GM18873 (cell line): ENCODE results near the gene SH3PXD2B.

ENCODE experiments used
- ATAC-seq: cut with Tn5 transposase; IDR thresholded peaks from one replicate; pipeline ENCODE4 v1.9.1; 2021; ENCODE audit warnings: mild to moderate bottlenecking, moderate library complexity, moderate number of reproducible peaks; ENCODE audit not compliant: unreplicated experiment, low FRiP score

Gene SH3PXD2B

GRCh38 chr5:172454358-172455086 lies at the start of gene SH3PXD2B:
Gene SH3PXD2B, minus strand, starts transcription at chr5:172454525. Its CDS starts 173 bp downstream, at chr5:172454352.
- no peak for ATAC-seq

- no peak for ATAC-seq
Measured at GRCh38 chr5:172502969-172503368, 48.6 kb upstream of the SH3PXD2B start.

- no peak for ATAC-seq
Measured at GRCh38 chr5:172502410-172502809, 48.1 kb upstream of the SH3PXD2B start.

GRCh38 chr5:172501708-172502320 lies 47.5 kb upstream of the SH3PXD2B start:
- ATAC-seq: no peak

GRCh38 chr5:172499287-172499686 lies 45.0 kb upstream of the SH3PXD2B start:
- ATAC-seq: no peak

GRCh38 chr5:172498431-172499129 lies 44.3 kb upstream of the SH3PXD2B start:
- no peak for ATAC-seq

- ATAC-seq: no peak
Measured at GRCh38 chr5:172497591-172498255, 43.4 kb upstream of the SH3PXD2B start.

GRCh38 chr5:172496671-172497371 lies 42.5 kb upstream of the SH3PXD2B start:
- no peak for ATAC-seq

- no peak for ATAC-seq
Measured at GRCh38 chr5:172494630-172495505, 40.5 kb upstream of the SH3PXD2B start.

- no peak for ATAC-seq
Measured at GRCh38 chr5:172493906-172494305, 39.6 kb upstream of the SH3PXD2B start.

GRCh38 chr5:172493461-172493860 lies 39.1 kb upstream of the SH3PXD2B start:
- ATAC-seq: no peak

GRCh38 chr5:172493002-172493401 lies 38.7 kb upstream of the SH3PXD2B start:
- ATAC-seq: no peak

GRCh38 chr5:172492097-172492840 lies 37.9 kb upstream of the SH3PXD2B start:
- ATAC-seq: no peak

GRCh38 chr5:172491481-172491880 lies 37.2 kb upstream of the SH3PXD2B start:
- ATAC-seq: no peak

- ATAC-seq: no peak
Measured at GRCh38 chr5:172490514-172491461, 36.5 kb upstream of the SH3PXD2B start.

- no peak for ATAC-seq
Measured at GRCh38 chr5:172488221-172488620, 33.9 kb upstream of the SH3PXD2B start.

GRCh38 chr5:172487671-172488070 lies 33.3 kb upstream of the SH3PXD2B start:
- no peak for ATAC-seq

GRCh38 chr5:172486912-172487311 lies 32.6 kb upstream of the SH3PXD2B start:
- no peak for ATAC-seq
